ENCODE results near the gene CDH23.

DNA sequence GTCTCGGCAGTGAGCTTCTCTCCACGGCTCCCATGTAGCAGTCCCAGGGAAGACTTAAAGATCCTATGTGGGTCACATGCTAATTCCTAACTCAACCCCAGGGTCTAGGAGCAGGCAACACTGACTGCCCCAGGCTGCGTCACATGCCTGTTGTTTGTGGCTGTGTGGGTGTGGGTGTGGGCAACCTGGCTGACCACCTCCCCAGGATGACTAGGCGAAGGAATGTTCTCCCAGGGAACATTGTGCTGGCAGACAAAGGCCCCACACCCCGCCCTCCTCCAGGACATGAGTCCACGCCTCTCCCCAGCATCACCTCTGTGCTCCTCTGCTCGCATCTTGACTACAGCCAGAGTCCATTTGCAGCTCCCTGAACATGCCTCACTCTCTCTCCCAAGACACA lies 47.3 kb upstream of the CDH23 start:
- no peak for TF ChIP-seq POLR2A (IDR thresholded peaks at IDR 0.05)
- TF ChIP-seq, protein P1, sequence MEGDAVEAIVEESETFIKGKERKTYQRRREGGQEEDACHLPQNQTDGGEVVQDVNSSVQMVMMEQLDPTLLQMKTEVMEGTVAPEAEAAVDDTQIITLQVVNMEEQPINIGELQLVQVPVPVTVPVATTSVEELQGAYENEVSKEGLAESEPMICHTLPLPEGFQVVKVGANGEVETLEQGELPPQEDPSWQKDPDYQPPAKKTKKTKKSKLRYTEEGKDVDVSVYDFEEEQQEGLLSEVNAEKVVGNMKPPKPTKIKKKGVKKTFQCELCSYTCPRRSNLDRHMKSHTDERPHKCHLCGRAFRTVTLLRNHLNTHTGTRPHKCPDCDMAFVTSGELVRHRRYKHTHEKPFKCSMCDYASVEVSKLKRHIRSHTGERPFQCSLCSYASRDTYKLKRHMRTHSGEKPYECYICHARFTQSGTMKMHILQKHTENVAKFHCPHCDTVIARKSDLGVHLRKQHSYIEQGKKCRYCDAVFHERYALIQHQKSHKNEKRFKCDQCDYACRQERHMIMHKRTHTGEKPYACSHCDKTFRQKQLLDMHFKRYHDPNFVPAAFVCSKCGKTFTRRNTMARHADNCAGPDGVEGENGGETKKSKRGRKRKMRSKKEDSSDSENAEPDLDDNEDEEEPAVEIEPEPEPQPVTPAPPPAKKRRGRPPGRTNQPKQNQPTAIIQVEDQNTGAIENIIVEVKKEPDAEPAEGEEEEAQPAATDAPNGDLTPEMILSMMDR (IDR thresholded peaks at IDR 0.05) = no peak
